Measurements from ENCODE around the gene HSPA12B.

GRCh38 chr20:3687655-3688054, 44.8 kb upstream of the HSPA12B start:
- TF ChIP-seq CTCF (IDR thresholded peaks at IDR 0.05) (no peak), POLR2A (IDR thresholded peaks at IDR 0.05) (no peak), POLR2AphosphoS5 (IDR thresholded peaks at IDR 0.05) (peak in 1 of 4 donors; percentile 17)
